HG02870 (cell line): ENCODE measurements around the gene CHURC1.
A peak's percentile ranks its signal among the peaks of the same experiment; 100 is the strongest.
"Not testable (repeated sequence)": the region's sequence is repeated elsewhere in the genome, so short reads cannot be mapped to it uniquely, and the experiment has no call there.

ENCODE experiments used
- ATAC-seq: cut with Tn5 transposase; IDR thresholded peaks from one replicate; pipeline ENCODE4 v1.9.1; 2021; ENCODE audit warnings: mild to moderate bottlenecking, moderate library complexity; ENCODE audit not compliant: unreplicated experiment

Gene CHURC1

GRCh38 chr14:64906022-64906421, 8.2 kb upstream of the CHURC1 start:
- no peak for ATAC-seq

DNA sequence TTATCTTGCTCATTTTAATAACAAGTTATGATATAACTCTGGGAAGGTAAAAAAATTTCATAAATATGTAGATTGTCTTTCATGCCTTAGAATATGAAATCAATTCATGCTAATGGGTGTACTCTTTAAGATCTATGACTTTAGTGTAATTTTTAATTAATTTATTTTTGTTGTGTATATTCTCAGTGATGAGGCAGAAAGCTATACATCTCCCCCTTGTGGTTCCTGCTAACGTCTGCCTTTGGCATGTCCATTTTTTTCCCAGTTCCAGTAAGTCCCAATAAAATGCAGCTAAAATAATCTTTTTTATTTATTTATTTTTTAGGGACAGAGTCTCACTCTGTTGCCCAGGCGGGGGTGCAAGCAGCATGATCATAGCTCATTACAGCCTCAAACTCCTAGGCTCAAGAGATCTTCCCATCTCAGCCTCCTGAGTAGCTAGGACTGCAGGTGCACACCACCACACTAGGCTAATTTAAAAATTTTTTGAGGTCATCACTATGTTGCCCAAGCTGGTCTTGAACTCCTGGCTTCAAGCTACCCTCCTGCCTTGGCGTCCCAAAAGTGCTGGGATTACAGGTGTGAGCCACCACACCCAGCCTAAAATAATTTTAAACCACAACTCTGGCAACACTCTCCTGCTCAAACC, 3.3 kb upstream of the CHURC1 start:
- no peak for ATAC-seq

- ATAC-seq, result no peak
These were observed 2.0 kb upstream of the CHURC1 start for GRCh38 chr14:64912261-64912660.

GRCh38 chr14:64913477-64913876, 778 bp upstream of the CHURC1 start:
- ATAC-seq, result not testable (repeated sequence)

DNA sequence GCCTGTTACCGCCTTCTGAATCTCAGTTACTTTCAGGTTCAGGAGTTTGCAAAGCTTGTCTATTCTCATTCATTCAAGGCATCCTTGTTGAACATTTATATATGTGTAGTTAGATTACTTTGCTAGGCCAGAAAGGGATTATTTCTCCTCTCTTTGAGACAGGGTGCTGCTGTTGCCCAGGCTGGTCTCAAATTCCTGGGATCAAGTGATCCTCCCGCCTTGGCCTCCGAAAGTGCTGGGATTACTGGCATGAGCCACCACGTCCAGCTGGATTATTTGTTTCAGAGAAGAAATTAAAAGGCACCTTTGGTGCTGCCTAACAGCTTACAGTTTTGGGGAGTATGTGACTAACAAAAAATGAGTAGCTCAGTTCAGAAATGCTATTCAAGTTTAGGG, 772 bp downstream of the CHURC1 start:
- ATAC-seq, result no peak

DNA sequence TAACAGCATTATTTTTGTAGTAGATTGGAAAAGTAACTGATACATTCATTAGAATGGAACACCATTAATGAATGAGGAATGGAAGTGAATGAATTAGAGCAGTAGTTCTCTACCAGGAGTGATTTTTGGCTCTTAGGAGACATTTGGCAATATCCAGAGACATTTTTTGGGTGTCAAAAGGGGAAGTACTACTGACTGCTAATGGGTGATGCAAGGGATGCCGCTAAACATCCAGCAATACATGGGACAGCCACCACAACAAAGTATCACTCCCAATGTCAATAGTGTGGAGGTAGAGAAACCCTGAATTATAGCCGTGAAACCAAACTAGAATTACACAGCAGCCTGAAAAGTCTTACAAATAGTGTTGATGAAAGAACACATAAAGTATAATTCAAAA, 1.5 kb downstream of the CHURC1 start:
- ATAC-seq, result no peak

DNA sequence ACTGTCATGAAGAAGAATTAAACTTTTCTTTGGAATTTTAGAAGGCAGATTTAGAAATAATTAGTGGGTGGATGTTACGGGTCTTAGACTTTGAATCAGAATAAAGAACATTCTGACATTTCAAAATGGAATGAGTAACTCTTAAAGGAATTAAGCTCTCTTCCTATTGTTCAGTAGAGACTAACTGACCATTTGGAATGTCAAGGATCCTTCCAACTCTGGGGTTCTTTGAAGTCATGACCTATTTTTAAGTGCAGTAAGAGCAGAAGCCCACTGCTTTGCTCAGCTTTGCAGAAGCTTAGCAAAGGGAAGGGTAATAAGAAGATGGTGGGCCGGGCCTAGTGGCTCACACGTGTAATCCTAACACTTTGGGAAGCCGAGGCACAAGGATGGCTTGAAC, 4.0 kb downstream of the CHURC1 start:
- no peak for ATAC-seq

DNA sequence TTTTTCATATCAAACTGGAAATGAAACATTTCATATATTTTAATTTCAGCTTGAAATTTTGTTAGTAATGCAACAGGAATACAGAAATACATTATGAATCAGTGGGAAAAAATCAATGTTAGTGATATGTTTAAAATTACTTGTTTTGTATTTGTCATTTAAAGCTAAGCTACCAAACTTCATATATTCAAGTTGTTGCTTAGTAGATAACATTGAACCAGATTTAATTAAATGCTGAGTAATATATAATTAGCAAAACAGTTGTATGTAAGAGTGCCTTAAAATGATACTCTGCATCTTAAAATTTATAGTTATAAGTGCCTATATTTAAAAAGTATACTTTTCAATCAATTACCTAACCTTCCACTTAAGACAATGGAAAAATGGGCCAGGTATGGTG, 5.0 kb downstream of the CHURC1 start:
- ATAC-seq, result no peak

- ATAC-seq, result no peak
These were observed 5.4 kb downstream of the CHURC1 start for GRCh38 chr14:64919618-64920017.

GRCh38 chr14:64920465-64920864, 6.2 kb downstream of the CHURC1 start:
- no peak for ATAC-seq

DNA sequence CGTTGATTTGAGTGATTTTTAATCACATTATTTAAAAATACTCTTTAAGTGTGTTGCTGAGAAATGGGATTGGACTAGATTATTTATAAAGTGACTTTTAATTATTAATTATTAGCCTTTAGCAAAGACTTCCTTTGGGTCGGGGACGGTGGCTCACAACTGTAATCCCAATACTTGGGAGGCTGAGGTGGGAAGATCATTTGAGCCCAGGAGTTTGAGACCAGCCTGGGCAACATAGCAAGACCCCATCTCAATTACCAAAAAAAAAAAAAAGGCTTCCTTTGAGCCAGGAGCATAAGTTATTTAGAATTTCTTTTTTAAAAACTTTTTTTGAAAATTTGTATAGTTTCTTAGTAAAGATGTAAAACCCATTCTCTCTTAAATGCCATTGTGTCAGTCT, 8.8 kb downstream of the CHURC1 start:
- no peak for ATAC-seq

GRCh38 chr14:64926398-64926995, 12.2 kb downstream of the CHURC1 start:
- ATAC-seq, result no peak

DNA sequence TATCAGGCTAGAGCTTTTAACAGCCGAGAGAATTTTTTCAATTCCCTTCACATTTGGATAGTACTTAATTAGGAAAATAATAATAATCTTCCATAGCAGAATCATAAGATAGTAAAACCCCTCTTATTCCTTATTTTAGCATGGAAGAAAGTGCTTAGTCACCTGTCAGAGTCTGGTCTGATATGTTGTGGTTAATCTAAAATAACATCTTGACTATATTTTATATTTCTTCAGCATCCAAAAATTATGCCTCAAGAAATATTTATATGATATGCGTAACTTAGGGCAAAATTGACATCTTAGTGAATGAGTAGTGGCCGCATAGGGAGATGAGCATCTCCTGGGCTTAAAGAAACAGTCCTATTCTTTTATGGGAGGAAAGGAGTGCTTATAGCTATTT, 12.8 kb downstream of the CHURC1 start:
- ATAC-seq, result no peak

DNA sequence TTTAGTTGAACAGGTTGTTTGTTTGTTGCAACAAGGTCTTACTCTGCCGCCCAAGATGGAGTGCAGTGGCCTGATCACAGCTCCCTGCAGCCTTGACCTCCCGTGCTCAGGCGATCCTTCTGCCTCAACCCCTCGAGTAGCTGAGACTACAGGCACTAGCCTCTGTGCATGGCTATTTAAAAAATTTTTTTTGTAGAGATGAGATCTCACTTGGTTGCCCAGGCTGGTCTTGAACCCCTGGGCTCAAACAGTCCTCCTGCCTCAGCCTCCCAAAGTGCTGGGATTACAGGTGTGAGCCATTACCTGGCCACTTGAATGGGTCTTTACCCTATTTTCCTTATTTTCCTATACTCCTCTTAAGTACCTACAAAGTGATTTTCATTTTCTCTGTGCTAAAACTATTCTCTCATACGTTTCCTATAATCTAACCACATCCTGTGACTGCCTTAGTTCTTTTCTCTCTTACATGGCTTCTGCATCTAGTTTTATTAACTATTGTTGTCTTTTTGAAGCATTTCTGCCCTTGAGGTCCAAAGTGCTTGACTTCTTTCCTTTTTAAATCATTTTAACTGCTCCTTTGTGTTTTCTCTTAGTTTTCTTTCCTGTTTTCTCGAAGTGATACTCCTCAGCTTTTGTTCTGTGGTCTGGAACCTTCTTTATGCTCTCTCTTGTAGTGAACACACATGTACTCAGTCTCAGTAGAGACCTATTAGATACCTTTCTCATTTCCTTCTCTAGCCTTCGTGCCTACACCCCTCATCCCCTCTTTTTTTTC, 14.2 kb downstream of the CHURC1 start:
- peak; percentile 90 for ATAC-seq

DNA sequence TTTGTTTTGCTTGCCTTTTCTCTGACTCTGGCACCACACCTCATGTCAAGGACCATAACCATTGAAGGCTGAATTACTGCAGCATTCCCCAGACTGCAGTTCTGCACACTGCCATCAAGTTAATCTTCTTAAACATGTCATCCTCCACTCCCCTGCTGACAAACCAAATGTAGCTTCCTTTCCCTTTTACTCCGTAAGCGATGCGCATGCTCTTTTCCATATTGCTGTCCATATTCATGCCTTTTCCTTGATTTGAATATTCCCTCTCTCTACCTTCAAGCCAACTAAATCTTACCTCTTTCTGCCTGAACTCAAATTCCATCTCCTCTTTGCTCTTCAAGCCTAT, 14.7 kb downstream of the CHURC1 start:
- ATAC-seq, result no peak

GRCh38 chr14:64930085-64930843, 16.0 kb downstream of the CHURC1 start:
- ATAC-seq, result no peak

DNA sequence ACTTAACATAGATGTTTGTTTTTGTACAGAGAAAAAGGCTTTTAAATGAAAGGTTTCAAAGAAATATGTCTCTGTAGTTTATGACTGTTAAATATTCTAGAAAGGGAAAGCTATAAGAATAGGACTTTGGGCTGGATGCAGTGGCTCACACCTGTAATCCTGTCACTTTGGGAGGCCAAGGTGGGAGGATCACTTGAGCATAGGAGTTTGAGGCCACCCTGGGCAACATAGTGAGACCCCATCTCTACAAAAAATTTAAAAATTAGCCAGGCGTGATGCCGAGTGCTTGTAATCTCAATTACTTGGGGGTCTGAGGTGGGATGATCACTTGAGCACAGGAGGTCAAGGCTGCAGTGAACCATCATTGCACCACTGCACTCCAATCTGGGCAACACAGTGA, 16.9 kb downstream of the CHURC1 start:
- ATAC-seq, result no peak

- ATAC-seq, result no peak
These were observed 18.0 kb downstream of the CHURC1 start for GRCh38 chr14:64932231-64932630.

GRCh38 chr14:64934338-64934929, 20.2 kb downstream of the CHURC1 start:
- ATAC-seq, result no peak

DNA sequence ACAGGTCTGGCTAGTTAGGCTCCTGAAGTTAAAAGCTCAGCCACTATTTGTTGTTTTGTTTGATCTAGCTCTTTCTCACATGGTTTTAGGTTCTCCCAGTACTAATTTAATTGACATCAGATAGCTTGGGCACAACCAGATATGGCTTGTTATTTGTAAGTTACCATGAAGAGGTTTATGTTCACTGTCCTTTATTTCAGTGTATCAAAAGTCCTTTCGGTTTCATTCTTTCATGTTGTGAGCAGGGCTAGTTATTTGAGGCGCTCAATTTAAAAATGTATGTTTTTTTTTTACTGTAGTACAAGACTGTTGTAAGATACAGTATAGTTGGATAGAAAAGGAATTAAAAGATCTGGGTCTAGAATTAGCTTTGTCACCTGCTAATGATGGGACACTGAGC, 21.3 kb downstream of the CHURC1 start:
- no peak for ATAC-seq

GRCh38 chr14:64937171-64937820, 23.0 kb downstream of the CHURC1 start:
- ATAC-seq, result no peak
